ENCODE data around the gene ZNF208.

GRCh38 chr19:21947775-21948174 is 63.0 kb downstream of the ZNF208 start:
- TF ChIP-seq TAF1 (IDR thresholded peaks at IDR 0.05; ENCODE audit: borderline replicate concordance, insufficient read depth, low read length): no peak
- TF ChIP-seq POLR2AphosphoS5 (IDR thresholded peaks at IDR 0.05; ENCODE audit: low read depth, low read length): no peak
- TF ChIP-seq SIN3A (IDR thresholded peaks at IDR 0.05; ENCODE audit: borderline replicate concordance, insufficient read depth, low read length): no peak
